ENCODE measurements around the gene GAN.

The GAN gene

GRCh38 chr16:81421126-81421525 lies 106.4 kb downstream of the GAN start:
- Histone ChIP-seq H3K36me3 (ENCODE audit: control insufficient read depth in 2 of 2, insufficient read depth in 1 of 2, low read length in 2 of 2) (no peaks in the 10 kb centered on the region), H3K27ac (ENCODE audit: extremely low read depth, low read depth, low read length) (no peak overlapping the region), H3K4me1 (ENCODE audit: control insufficient read depth, insufficient read depth, low read length) (no peaks in the 10 kb centered on the region), H3K4me3 (ENCODE audit: low read depth, low read length) (no peak overlapping the region), H3K9me3 (ENCODE audit: control insufficient read depth, insufficient read depth, low read depth, low read length) (no peaks in the 10 kb centered on the region)
- ChIA-PET CTCF (no interaction called here), POLR2A (no interaction called here)
- TF ChIP-seq ZNF221 (tag by site-specific recombination; IDR thresholded peaks at IDR 0.05; ENCODE audit: borderline replicate concordance) = no peak
- TF ChIP-seq GLI4 (tag by site-specific recombination; IDR thresholded peaks at IDR 0.05) = no peak
- TF ChIP-seq ZNF791 (tag by site-specific recombination; IDR thresholded peaks at IDR 0.05) = no peak
- TF ChIP-seq ZNF585B (tag by site-specific recombination; IDR thresholded peaks at IDR 0.05) = no peak
- TF ChIP-seq ZNF292 (tag by site-specific recombination; IDR thresholded peaks at IDR 0.05; ENCODE audit: borderline replicate concordance, low read depth) = no peak
- TF ChIP-seq KLF8 (tag by site-specific recombination; IDR thresholded peaks at IDR 0.05) = no peak
- TF ChIP-seq ZFP41 (tag by site-specific recombination; IDR thresholded peaks at IDR 0.05; ENCODE audit: borderline replicate concordance) = no peak
- TF ChIP-seq PBX3 (CRISPR knock-in tag; IDR thresholded peaks at IDR 0.05) = no peak
- TF ChIP-seq ZNF366 (tag by site-specific recombination; conservative IDR thresholded peaks at IDR 0.05) = no peak
- no peak for TF ChIP-seq KLF1 (tag by site-specific recombination; IDR thresholded peaks at IDR 0.05)
- no peak for TF ChIP-seq ZNF704 (tag by site-specific recombination; IDR thresholded peaks at IDR 0.05)
- no peak for TF ChIP-seq ZNF76 (tag by site-specific recombination; IDR thresholded peaks at IDR 0.05; ENCODE audit: borderline replicate concordance, low read depth)

GRCh38 chr16:81421536-81421935 lies 106.8 kb downstream of the GAN start:
- CTCF ChIA-PET = no interaction called here
- POLR2A ChIA-PET = no interaction called here
- Histone ChIP-seq H3K36me3 (ENCODE audit: control insufficient read depth in 2 of 2, insufficient read depth in 1 of 2, low read length in 2 of 2) (no peaks in the 10 kb centered on the region), H3K4me3 (ENCODE audit: low read depth, low read length) (no peak overlapping the region), H3K27ac (ENCODE audit: extremely low read depth, low read depth, low read length) (no peak overlapping the region), H3K4me1 (ENCODE audit: control insufficient read depth, insufficient read depth, low read length) (no peaks in the 10 kb centered on the region), H3K9me3 (ENCODE audit: control insufficient read depth, insufficient read depth, low read depth, low read length) (no peaks in the 10 kb centered on the region)
- TF ChIP-seq FEZF1 (tag by site-specific recombination; IDR thresholded peaks at IDR 0.05) (no peak), HOXD13 (CRISPR knock-in tag; IDR thresholded peaks at IDR 0.05; ENCODE audit: borderline replicate concordance) (no peak), ZNF350 (tag by site-specific recombination; IDR thresholded peaks at IDR 0.05) (no peak), ZNF561 (tag by site-specific recombination; IDR thresholded peaks at IDR 0.05; ENCODE audit: borderline replicate concordance) (no peak), ZNF488 (tag by site-specific recombination; IDR thresholded peaks at IDR 0.05) (no peak), ZNF777 (tag by site-specific recombination; IDR thresholded peaks at IDR 0.05; ENCODE audit: borderline replicate concordance) (no peak), MZF1 (tag by site-specific recombination; IDR thresholded peaks at IDR 0.05; ENCODE audit: borderline replicate concordance) (no peak), ZNF843 (tag by site-specific recombination; IDR thresholded peaks at IDR 0.05) (no peak), ZBTB21 (tag by site-specific recombination; IDR thresholded peaks at IDR 0.05) (no peak), CTCF (tag by site-specific recombination; IDR thresholded peaks at IDR 0.05) (no peak), REST (tag by site-specific recombination; IDR thresholded peaks at IDR 0.05) (no peak), ZNF558 (tag by site-specific recombination; IDR thresholded peaks at IDR 0.05) (no peak), ZNF138 (tag by site-specific recombination; IDR thresholded peaks at IDR 0.05; ENCODE audit: borderline replicate concordance) (no peak), ZNF398 (tag by site-specific recombination; IDR thresholded peaks at IDR 0.05) (no peak), ZNF311 (tag by site-specific recombination; IDR thresholded peaks at IDR 0.05; ENCODE audit: borderline replicate concordance) (no peak)
